ENCODE measurements around the gene MESD. TPM values are rescaled to one million over a fixed set of nuclear protein-coding genes. Genes with fewer than 3 reads are reported as not detected.

The MESD gene
- total RNA-seq, 1 experiment from 2014 or later: 28.2 TPM

- peak overlapping the region; percentile 96 for H3K27ac ChIP-seq (ENCODE audit: low read length)
- no peaks in the 10 kb centered on the region for H3K9me3 ChIP-seq (ENCODE audit: control insufficient read depth, insufficient read depth, low read depth, low read length)
- intact Hi-C loops (cut with micrococcal nuclease; ENCODE audit: unreplicated experiment): loop anchor here (10.0 kb wide), 1 partner anchor 105 kb away; no protein-coding TSS in a partner anchor
- TF ChIP-seq REST (IDR thresholded peaks at IDR 0.05; ENCODE audit: insufficient read depth in 1 of 2, low read depth in 2 of 2, low read length in 1 of 2) (no peak), POLR2AphosphoS5 (IDR thresholded peaks at IDR 0.05; ENCODE audit: low read depth, low read length) (no peak)
- BruUV-seq (replicated peaks): TSS peak; percentile 93
- ChIA-PET CTCF (interaction anchor here (0.9 kb wide), 1 partner anchor 266 kb away, joined by 7 read pairs; no protein-coding TSS in a partner anchor), POLR2A (no interaction called here)
- no peaks in the 10 kb centered on the region for H3K27me3 ChIP-seq (ENCODE audit: control insufficient read depth, insufficient read depth, low read length)
- H3K36me3 ChIP-seq (ENCODE audit: control insufficient read depth, insufficient read depth, low read length): peaks cover 2% of the 10 kb centered on the region; the same call in 1 of the 2 replicates
- in situ Hi-C loops (cut with HindIII; ENCODE audit: low pct_unique_long_range_greater_than_20kb, low sequenced_read_pairs): no loop called here
- no peak for DNase-seq (ENCODE audit: low read depth, low spot score)
- peaks cover 27% of the 10 kb centered on the region for H3K4me1 ChIP-seq (ENCODE audit: control insufficient read depth, insufficient read depth, low read length)
- peak overlapping the region; percentile 93 to 94 for H3K4me3 ChIP-seq (ENCODE audit: low read depth in 2 of 2, low read length in 2 of 2)
- ATAC-seq: no peak
Measured at GRCh38 chr15:80999623-81000036, 10.0 kb upstream of the MESD start.

- CTCF ChIA-PET: no interaction called here
- POLR2A ChIA-PET: no interaction called here
- DNase-seq (ENCODE audit: low read depth, low spot score): no peak
Measured at GRCh38 chr15:80998251-80998650, 8.6 kb upstream of the MESD start.

More at GRCh38 chr15:80998251-80998650, 8.6 kb upstream of the MESD start:
- 0 out of 2 replicates have a peak overlapping the region, but pooled peaks have one; percentile 2 for H3K27ac ChIP-seq (ENCODE audit: low read length)
- no peaks in the 10 kb centered on the region for H3K9me3 ChIP-seq (ENCODE audit: control insufficient read depth, insufficient read depth, low read depth, low read length)
- ATAC-seq: no peak
- intact Hi-C loops (cut with micrococcal nuclease; ENCODE audit: unreplicated experiment): loop anchor here (10.0 kb wide), 1 partner anchor 107 kb away; no protein-coding TSS in a partner anchor
- TF ChIP-seq REST (IDR thresholded peaks at IDR 0.05; ENCODE audit: insufficient read depth in 1 of 2, low read depth in 2 of 2, low read length in 1 of 2) (no peak), TCF7L2 (IDR thresholded peaks at IDR 0.05; ENCODE audit: low read depth, low read length) (no peak), POLR2AphosphoS5 (IDR thresholded peaks at IDR 0.05; ENCODE audit: low read depth, low read length) (no peak), CTCF (IDR thresholded peaks at IDR 0.05) (no peak), SIN3A (IDR thresholded peaks at IDR 0.05; ENCODE audit: borderline replicate concordance, insufficient read depth, low read depth, low read length) (no peak)
- no peaks in the 10 kb centered on the region; the same call in 1 of the 2 replicates for H3K36me3 ChIP-seq (ENCODE audit: control insufficient read depth, insufficient read depth, low read length)
- no peaks in the 10 kb centered on the region for H3K27me3 ChIP-seq (ENCODE audit: control insufficient read depth, insufficient read depth, low read length)
- H3K4me1 ChIP-seq (ENCODE audit: control insufficient read depth, insufficient read depth, low read length): peaks cover 13% of the 10 kb centered on the region
- H3K4me3 ChIP-seq (ENCODE audit: low read depth in 2 of 2, low read length in 2 of 2): no peak overlapping the region
- in situ Hi-C loops (cut with HindIII; ENCODE audit: low pct_unique_long_range_greater_than_20kb, low sequenced_read_pairs): no loop called here
- BruUV-seq (replicated peaks): no TSS peak
